Measurements from ENCODE around the gene GAS6. TPM values are rescaled to one million over a fixed set of nuclear protein-coding genes. Genes with fewer than 3 reads are reported as not detected.

GAS6 gene
- total and polyA plus RNA-seq, 9 of the 15 experiments (the other 6 are each of a cell fraction or from before 2014, with no cell fraction given) = 0.14 to 9.7 (median 4.7) TPM; not detected in 1

GRCh38 chr13:113854238-113855011, 9.5 kb downstream of the GAS6 start:
- intact Hi-C loops (cut with micrococcal nuclease) (no loop called here), in situ Hi-C loops (cut with MboI) (no loop called here)
- H3K4me3 ChIP-seq = no peak overlapping the region
- H3K27me3 ChIP-seq (ENCODE audit: control insufficient read depth in 2 of 2, insufficient read depth in 2 of 2, low read length in 2 of 2) = no peaks in the 10 kb centered on the region
- no peaks in the 10 kb centered on the region for H3K9me1 ChIP-seq (ENCODE audit: control insufficient read depth, insufficient read depth, low read length)
- 74% methylated on average over 15 of the region's 31 CpGs for WGBS (ENCODE audit: insufficient coverage, low coverage, missing lambda C conversion rate)
- ChIA-PET CTCF (ENCODE audit: low intra/inter-chr PET ratio) (no interaction called here), POLR2A (interaction anchor here (0.5 to 0.7 kb wide), 3 partner anchors 9 to 403 kb away, joined by 3 to 5 read pairs (median 3); partner anchors contain the start of gene GAS6)
- H3K27ac ChIP-seq (ENCODE audit: extremely low read depth, low read depth, low read length) = no peak overlapping the region
- peaks cover 2% of the 10 kb centered on the region for H3K9me3 ChIP-seq (replicated peaks; ENCODE audit: control insufficient read depth, insufficient read depth, low read depth, low read length)
- TF ChIP-seq POLR2G (IDR thresholded peaks at IDR 0.05; ENCODE audit: low read depth, low read length) = no peak
- DNase-seq (ENCODE audit: extremely low read depth in 1 of 4, low spot score in 3 of 4) = no peak
- H3K9ac ChIP-seq (ENCODE audit: insufficient read depth in 1 of 2, low read depth in 2 of 2, low read length in 2 of 2) = peak overlapping the region in 1 of 2 experiments; percentile 87; a peak in 2 of 4 replicates
- BruUV-seq (replicated peaks) = no TSS peak
- no peaks in the 10 kb centered on the region for H4K20me1 ChIP-seq (replicated peaks; ENCODE audit: control insufficient read depth, insufficient read depth, low read length)
- ATAC-seq = no peak; the same call in 2 of the 3 replicates
- H2AFZ ChIP-seq (ENCODE audit: low read depth, low read length) = no peak overlapping the region
- H3K4me1 ChIP-seq (replicated peaks in 1 of 2; ENCODE audit: control insufficient read depth in 2 of 2, insufficient read depth in 2 of 2, low read length in 2 of 2) = peaks cover 19 to 48% of the 10 kb centered on the region in 2 experiments
- no peak for FAIRE-seq
- H3K79me2 ChIP-seq (ENCODE audit: control insufficient read depth, insufficient read depth, low read length) = peaks cover 21% of the 10 kb centered on the region
- H3K36me3 ChIP-seq (ENCODE audit: control insufficient read depth, insufficient read depth, low read length) = peaks cover 2% of the 10 kb centered on the region; the same call in 1 of the 3 replicates
- H3K4me2 ChIP-seq (ENCODE audit: insufficient read depth, low read length) = peak overlapping the region; percentile 57; the same call in 1 of the 2 replicates

- peaks cover under 1% of the 10 kb centered on the region; the same call in 1 of the 2 replicates for H3K9me3 ChIP-seq (replicated peaks; ENCODE audit: control insufficient read depth, insufficient read depth, low read depth, low read length)
- H2AFZ ChIP-seq (ENCODE audit: low read depth, low read length) = no peak overlapping the region
- no peaks in the 10 kb centered on the region for H4K20me1 ChIP-seq (replicated peaks; ENCODE audit: control insufficient read depth, insufficient read depth, low read length)
- POLR2A ChIA-PET = interaction anchor here (0.6 to 0.7 kb wide), 2 partner anchors 10 to 458 kb away, joined by 3 to 5 read pairs; partner anchors contain the start of gene GAS6
- H3K27ac ChIP-seq (ENCODE audit: extremely low read depth, low read depth, low read length) = peak overlapping the region; percentile 47; the same call in 2 of the 3 replicates
- H3K79me2 ChIP-seq (ENCODE audit: control insufficient read depth, insufficient read depth, low read length) = peaks cover 15% of the 10 kb centered on the region; the same call in 2 of the 3 replicates
- H3K27me3 ChIP-seq (ENCODE audit: control insufficient read depth in 2 of 2, insufficient read depth in 2 of 2, low read length in 2 of 2) = no peaks in the 10 kb centered on the region
- 15% methylated on average over 7 of the region's 11 CpGs for WGBS (ENCODE audit: insufficient coverage, low coverage, missing lambda C conversion rate)
- H3K4me2 ChIP-seq (ENCODE audit: insufficient read depth, low read length) = peak overlapping the region; percentile 57
- intact Hi-C loops (cut with micrococcal nuclease) = no loop called here
- CTCF ChIA-PET (ENCODE audit: low intra/inter-chr PET ratio) = no interaction called here
- no TSS peak for BruUV-seq (replicated peaks)
- peaks cover 21 to 54% of the 10 kb centered on the region in 2 experiments for H3K4me1 ChIP-seq (replicated peaks in 1 of 2; ENCODE audit: control insufficient read depth in 2 of 2, insufficient read depth in 2 of 2, low read length in 2 of 2)
- DNase-seq (ENCODE audit: extremely low read depth in 1 of 4, low spot score in 3 of 4) (peak in 2 of 4 experiments; percentile 53 to 62), FAIRE-seq (no peak), ATAC-seq (peak; percentile 72)
- in situ Hi-C loops (cut with MboI) = no loop called here
- H3K9ac ChIP-seq (ENCODE audit: insufficient read depth in 1 of 2, low read depth in 2 of 2, low read length in 2 of 2) = peak overlapping the region in 1 of 2 experiments; percentile 87; a peak in 2 of 4 replicates
- H3K36me3 ChIP-seq (ENCODE audit: control insufficient read depth, insufficient read depth, low read length) = no peaks in the 10 kb centered on the region; the same call in 2 of the 3 replicates
- H3K9me1 ChIP-seq (ENCODE audit: control insufficient read depth, insufficient read depth, low read length) = no peaks in the 10 kb centered on the region
- no peak overlapping the region for H3K4me3 ChIP-seq
- TF ChIP-seq ZNF75A (CRISPR knock-in tag; IDR thresholded peaks at IDR 0.05) = no peak
- TF ChIP-seq MED1 (CRISPR knock-in tag; IDR thresholded peaks at IDR 0.05; ENCODE audit: borderline replicate concordance) = no peak
- peak; percentile 76 to 79 for TF ChIP-seq FOXK2 (conservative IDR thresholded peaks at IDR 0.05 in 1 of 2, IDR thresholded peaks at IDR 0.05 in 1 of 2; ENCODE audit: low read depth in 2 of 2)
- TF ChIP-seq MNT (conservative IDR thresholded peaks at IDR 0.05) = peak in 1 of 2 experiments; percentile 40; a peak in 2 of 4 replicates
- no peak for TF ChIP-seq PBX2 (CRISPR knock-in tag; IDR thresholded peaks at IDR 0.05; ENCODE audit: low read depth)
- peak; percentile 84 for TF ChIP-seq PBX2 (tag; conservative IDR thresholded peaks at IDR 0.05; ENCODE audit: low read depth)
Measured at GRCh38 chr13:113853518-113854237, 10.2 kb downstream of the GAS6 start.

Measured in K562 (cell line).